ENCODE measurements around the gene ACBD6.

ACBD6 gene

DNA sequence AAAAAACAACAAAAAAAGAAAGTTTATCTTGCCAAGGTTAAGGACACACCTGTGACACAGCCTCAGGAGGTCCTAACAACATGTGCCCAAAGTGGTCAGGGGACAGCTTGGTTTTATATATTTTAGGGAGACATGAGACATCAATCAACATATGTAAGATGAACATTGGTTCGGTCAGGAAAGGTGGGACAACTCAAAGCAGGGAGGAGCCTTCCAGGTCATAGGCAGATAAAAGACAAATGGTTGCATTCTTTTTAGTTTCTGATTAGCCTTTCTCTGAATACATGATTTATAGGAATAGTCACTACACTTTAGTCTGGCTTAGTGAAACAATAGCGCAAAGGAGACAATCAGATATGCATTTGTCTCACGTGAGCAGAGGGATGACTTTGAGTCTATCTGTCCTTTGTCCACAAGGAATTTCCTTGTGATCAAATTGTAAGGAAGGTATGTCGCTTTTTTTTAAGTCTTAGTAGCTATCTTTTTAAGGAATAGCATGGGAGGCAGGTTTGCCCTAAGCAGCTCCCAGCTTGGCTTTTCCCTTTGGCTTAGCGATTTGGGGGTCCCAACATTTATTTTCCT lies 33.1 kb upstream of the ACBD6 start:
- Mint-ChIP-seq H3K27ac (no peak overlapping the region), H3K36me3 (ENCODE audit: low read depth) (no peaks in the 10 kb centered on the region), H3K4me3 (no peak overlapping the region), H3K27me3 (peaks cover 4% of the 10 kb centered on the region), H3K9me3 (no peaks in the 10 kb centered on the region), H3K4me1 (ENCODE audit: low read depth) (no peaks in the 10 kb centered on the region)
- intact Hi-C loops (cut with micrococcal nuclease): no loop called here

DNA sequence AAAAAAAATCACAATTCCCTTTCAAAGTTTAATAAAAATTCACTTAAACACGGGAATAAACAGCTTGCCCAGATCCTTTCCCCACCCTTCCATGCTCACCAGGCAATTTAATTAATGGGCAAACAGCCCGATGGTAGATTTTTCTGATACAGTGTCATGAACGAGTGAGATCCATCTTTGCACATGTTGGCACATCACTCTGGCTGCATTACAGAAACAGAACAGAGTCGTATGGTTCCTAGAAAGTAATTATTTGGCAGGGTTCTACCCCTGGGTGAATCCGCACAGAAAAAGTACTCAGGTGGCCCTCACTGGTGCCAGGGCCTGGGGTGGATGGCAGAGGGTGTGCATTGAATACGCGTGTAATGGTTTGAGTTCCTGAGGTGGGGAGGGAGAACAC lies 31.8 kb upstream of the ACBD6 start:
- intact Hi-C loops (cut with micrococcal nuclease): loop anchor here (5.0 kb wide), 2 partner anchors 328 to 633 kb away; no protein-coding TSS in a partner anchor
- Mint-ChIP-seq H3K27me3 (peaks cover 4% of the 10 kb centered on the region), H3K4me1 (ENCODE audit: low read depth) (no peaks in the 10 kb centered on the region), H3K9me3 (no peaks in the 10 kb centered on the region), H3K27ac (no peak overlapping the region), H3K36me3 (ENCODE audit: low read depth) (no peaks in the 10 kb centered on the region), H3K4me3 (no peak overlapping the region)

DNA sequence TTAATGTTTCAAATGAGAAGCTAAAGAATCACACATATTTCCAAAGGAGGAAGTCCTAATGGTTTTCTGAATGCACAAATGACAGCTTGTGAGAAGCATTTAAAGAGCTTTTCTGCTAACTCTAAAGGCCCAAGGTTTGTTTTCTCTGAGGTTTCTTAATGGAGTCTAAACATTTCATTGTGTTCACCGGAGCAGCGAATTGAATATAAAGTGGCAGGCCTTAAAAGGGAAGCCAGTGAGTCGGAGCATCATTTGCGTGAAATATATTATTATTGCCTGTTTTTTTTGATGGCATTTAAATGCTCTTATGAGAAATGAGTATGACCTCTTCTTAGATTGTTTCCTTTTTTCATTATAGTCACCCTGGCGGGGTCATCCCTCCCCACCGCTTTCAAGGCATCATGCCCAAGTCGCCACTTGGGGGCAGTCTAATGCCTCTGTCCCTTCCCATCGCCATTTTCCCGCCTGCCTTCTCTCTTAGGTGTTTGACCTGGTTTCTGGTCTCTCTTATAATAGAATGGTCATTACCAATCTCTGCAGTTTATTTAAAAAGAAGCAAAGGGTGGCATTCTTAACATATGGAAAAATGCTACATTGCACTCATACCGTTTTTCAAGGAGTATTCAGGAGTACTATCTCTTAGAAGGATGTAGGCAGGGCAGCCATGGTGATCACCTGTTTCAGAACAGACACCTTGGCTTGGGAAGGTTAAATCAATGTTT lies 31.1 kb upstream of the ACBD6 start:
- Mint-ChIP-seq H3K27me3 (peaks cover 4% of the 10 kb centered on the region), H3K36me3 (ENCODE audit: low read depth) (no peaks in the 10 kb centered on the region), H3K9me3 (no peaks in the 10 kb centered on the region), H3K4me3 (no peak overlapping the region), H3K4me1 (ENCODE audit: low read depth) (no peaks in the 10 kb centered on the region), H3K27ac (no peak overlapping the region)
- intact Hi-C loops (cut with micrococcal nuclease): loop anchor here (2.0 to 5.0 kb wide), 3 partner anchors 99 to 634 kb away; partner anchors contain the start of gene XPR1

DNA sequence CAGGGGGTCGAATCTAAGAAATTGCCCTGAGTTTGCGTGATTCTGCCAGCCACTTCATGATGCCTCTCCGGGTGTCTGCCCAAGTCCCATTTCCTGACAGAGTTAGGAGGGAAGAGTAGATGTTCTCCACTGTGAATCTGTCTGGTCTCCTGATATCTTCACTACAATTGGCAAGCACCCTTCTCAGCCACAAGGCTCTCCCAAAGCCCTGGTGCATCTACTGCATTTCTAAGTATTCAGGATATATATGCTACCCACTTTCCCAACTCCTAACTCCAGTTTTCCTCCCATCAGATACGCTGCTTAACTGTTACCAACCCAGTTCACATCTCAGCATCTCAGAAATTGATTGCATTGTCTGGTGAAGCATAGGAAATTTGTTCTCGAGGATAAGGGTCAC lies 30.5 kb upstream of the ACBD6 start:
- no peak overlapping the region for H3K27ac Mint-ChIP-seq
- intact Hi-C loops (cut with micrococcal nuclease): loop anchor here (2.0 to 5.0 kb wide), 3 partner anchors 100 to 634 kb away; partner anchors contain the start of gene XPR1
- no peaks in the 10 kb centered on the region for H3K4me1 Mint-ChIP-seq (ENCODE audit: low read depth)
- no peaks in the 10 kb centered on the region for H3K36me3 Mint-ChIP-seq (ENCODE audit: low read depth)
- H3K27me3 Mint-ChIP-seq: peaks cover 4% of the 10 kb centered on the region
- no peaks in the 10 kb centered on the region for H3K9me3 Mint-ChIP-seq
- H3K4me3 Mint-ChIP-seq: no peak overlapping the region

DNA sequence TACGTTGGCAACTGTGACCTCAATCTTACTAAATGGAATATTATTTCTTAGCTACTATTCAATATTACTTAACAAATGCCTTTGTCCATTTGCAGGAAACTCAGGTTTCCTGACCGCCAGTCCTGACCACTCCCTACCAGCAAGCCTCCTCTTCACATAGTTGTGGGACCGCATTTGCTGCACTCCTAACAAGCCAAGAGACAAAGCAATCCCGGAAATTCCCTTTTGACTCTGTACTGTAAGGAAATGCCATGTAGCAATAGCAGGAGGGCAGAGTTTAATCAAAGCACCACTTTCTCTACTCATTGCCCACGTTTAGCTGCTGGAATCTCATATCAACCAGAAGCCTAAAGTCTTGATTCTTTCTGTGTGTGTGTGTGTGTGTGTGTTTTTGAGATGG lies 28.1 kb upstream of the ACBD6 start:
- H3K4me1 Mint-ChIP-seq (ENCODE audit: low read depth): peaks cover 3% of the 10 kb centered on the region
- intact Hi-C loops (cut with micrococcal nuclease): loop anchor here (5.0 kb wide), 2 partner anchors 332 to 637 kb away; no protein-coding TSS in a partner anchor
- H3K4me3 Mint-ChIP-seq: no peak overlapping the region
- H3K36me3 Mint-ChIP-seq (ENCODE audit: low read depth): no peaks in the 10 kb centered on the region
- H3K27ac Mint-ChIP-seq: no peak overlapping the region
- no peaks in the 10 kb centered on the region for H3K9me3 Mint-ChIP-seq
- peaks cover 4% of the 10 kb centered on the region for H3K27me3 Mint-ChIP-seq

DNA sequence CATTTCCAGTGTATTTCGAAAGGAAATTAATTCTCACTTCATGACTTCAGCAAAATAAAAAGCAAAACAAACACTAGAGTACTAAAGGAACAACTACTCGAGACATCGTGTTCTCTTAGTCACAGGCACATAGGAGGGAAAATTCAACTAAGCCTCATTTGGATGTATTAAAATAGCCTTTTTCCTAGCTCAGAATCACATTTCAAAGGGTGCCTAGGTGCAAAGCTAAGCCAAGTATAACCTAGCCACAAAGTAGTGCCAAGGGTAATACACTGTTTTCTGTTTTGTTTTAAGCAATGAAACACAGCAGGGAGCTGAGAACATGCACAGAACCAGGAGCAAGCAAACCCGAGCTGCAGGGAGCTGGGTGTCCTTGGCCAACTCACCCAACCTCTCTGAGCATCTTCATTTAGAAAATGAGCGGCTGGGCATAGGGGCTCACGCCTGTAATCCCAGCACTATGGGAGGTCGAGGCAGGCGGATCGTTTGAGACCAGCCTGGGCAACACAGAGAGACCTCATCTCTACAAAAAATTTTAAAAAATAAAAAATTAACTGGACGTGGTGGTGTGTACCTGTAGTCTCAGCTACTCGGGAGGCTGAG lies 26.6 kb upstream of the ACBD6 start:
- H3K36me3 Mint-ChIP-seq (ENCODE audit: low read depth): no peaks in the 10 kb centered on the region
- H3K4me3 Mint-ChIP-seq: no peak overlapping the region
- no peak overlapping the region for H3K27ac Mint-ChIP-seq
- intact Hi-C loops (cut with micrococcal nuclease): no loop called here
- peaks cover 7% of the 10 kb centered on the region for H3K4me1 Mint-ChIP-seq (ENCODE audit: low read depth)
- H3K27me3 Mint-ChIP-seq: peaks cover 2% of the 10 kb centered on the region
- H3K9me3 Mint-ChIP-seq: no peaks in the 10 kb centered on the region

DNA sequence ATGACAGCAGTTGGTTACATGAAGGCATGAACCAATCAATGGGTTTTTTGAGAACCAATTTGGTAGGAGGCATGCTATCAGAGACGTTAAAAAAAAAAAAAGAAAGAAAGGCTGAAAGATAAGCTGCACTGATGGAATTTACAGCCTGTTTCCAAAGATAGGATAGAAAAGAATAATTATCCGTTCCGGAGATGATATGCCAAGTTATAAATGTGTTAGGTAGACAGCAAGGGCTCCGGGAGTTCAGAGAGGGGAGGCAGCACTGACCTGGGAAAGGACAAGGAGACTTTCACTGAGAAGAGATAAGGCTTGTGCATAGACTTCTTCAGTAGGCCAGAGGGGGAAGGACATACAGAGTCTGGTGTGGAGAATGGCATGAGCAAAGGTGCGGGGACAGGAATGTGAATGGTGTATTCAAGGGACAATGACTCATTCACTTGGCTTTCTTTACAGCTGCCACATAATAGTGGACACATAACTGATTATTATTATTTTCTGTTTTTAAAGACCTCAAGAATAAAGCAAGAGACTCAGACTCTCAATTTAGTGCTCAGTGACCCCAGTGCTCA lies 24.8 kb upstream of the ACBD6 start:
- Mint-ChIP-seq H3K36me3 (ENCODE audit: low read depth) (no peaks in the 10 kb centered on the region), H3K27ac (no peak overlapping the region), H3K27me3 (peaks cover 2% of the 10 kb centered on the region), H3K4me1 (ENCODE audit: low read depth) (peaks cover 7% of the 10 kb centered on the region), H3K4me3 (no peak overlapping the region), H3K9me3 (no peaks in the 10 kb centered on the region)
- intact Hi-C loops (cut with micrococcal nuclease): no loop called here

DNA sequence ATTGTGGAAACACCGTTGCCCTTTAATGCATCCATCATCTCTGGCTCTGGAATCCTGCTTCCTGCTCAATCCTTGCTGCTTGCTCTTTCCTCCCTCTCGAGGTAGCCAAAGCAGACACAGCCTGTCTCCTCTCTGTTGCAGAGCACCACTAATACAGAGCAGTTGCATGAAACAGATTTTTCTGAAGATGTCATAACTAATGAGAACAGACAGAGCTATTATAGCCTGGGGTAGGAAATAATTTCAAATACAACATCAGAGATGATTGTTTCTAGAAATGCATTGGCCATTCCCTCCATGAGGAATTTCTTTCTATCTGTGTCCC lies 23.3 kb upstream of the ACBD6 start:
- intact Hi-C loops (cut with micrococcal nuclease): no loop called here
- Mint-ChIP-seq H3K27me3 (peaks cover 2% of the 10 kb centered on the region), H3K36me3 (ENCODE audit: low read depth) (no peaks in the 10 kb centered on the region), H3K27ac (no peak overlapping the region), H3K4me1 (ENCODE audit: low read depth) (peaks cover 7% of the 10 kb centered on the region), H3K9me3 (no peaks in the 10 kb centered on the region), H3K4me3 (no peak overlapping the region)

DNA sequence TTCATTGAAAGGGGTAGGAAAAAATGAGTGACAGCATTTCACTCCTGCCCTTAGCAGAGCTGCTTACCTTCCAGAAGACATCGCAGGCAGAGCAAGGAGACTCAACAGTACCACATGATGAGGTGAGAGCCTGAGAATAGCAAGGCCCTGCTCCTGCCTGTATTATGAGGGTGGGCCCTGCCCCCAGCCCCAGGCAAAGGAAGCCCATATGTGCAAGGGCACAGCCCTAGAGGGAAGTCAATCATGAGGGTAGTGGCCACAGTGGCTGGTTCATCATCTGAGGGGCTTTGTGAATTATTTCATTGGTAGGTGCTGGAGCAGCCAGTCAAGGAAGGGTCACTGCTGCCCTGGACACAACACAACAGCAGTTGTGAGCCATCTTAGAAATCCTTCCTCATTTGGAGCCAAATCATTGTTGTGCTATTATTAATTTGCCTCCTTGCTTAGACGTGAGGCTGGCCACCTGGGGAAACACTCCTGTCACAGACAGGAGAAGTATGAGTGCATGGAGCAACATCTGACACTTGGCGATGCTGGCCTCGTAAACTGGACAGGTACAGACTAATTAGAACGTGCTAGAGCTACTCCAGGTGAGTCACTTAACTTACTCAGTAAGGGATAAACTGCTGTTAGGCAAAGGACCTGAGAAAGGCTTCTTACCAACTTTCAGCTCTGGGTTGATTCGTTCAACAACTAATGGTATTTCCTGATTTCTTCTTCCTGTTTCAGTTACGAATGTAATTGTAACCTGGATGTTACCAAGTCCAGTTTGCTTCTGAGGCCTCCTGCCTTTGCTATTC lies 22.7 kb upstream of the ACBD6 start:
- intact Hi-C loops (cut with micrococcal nuclease): no loop called here
- H3K9me3 Mint-ChIP-seq: no peaks in the 10 kb centered on the region

DNA sequence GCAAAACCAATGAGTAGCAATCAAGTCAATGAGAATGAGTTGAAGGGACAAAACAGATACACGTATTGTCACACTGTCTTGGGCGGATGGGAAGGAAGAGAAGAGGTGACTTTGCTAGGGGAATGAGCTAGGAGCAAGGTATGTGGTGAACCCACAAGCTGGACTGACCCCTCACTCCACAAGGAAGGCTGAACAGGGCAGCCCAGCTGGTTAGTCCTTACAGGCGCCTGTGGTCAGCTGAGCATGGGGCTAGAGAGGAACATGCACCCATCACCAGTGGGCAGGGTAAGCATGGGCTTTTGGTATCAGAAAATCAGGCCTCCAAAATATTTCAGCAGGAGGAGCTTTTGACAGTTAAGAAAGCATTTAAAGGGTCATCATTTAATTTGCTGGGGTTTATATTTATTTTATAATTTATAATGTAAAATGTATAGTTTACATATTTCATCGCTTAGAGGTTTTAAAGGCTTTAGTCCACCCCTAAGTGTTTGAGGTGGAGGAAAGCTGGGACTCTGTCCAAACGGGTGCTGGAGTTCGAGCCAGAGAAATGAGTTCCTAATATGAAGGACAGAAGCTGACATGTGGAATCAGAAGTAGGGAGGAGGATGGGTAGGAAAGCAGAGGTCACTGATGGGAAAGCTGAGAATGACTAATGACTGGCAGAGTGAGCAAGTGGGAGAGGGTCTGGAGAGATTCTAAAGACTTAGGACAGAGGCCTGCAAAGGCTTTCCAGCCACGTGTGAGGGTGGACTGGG lies 22.0 kb upstream of the ACBD6 start:
- H3K27ac Mint-ChIP-seq: no peak overlapping the region
- H3K27me3 Mint-ChIP-seq: peaks cover 2% of the 10 kb centered on the region
- intact Hi-C loops (cut with micrococcal nuclease): no loop called here
- no peaks in the 10 kb centered on the region for H3K9me3 Mint-ChIP-seq
- H3K4me3 Mint-ChIP-seq: no peak overlapping the region
- H3K36me3 Mint-ChIP-seq (ENCODE audit: low read depth): no peaks in the 10 kb centered on the region
- H3K4me1 Mint-ChIP-seq (ENCODE audit: low read depth): peaks cover 7% of the 10 kb centered on the region

More for the DNA sequence above, 22.7 kb upstream of the ACBD6 start:
- Mint-ChIP-seq H3K27me3 (peaks cover 2% of the 10 kb centered on the region), H3K4me1 (ENCODE audit: low read depth) (peaks cover 7% of the 10 kb centered on the region), H3K4me3 (no peak overlapping the region), H3K36me3 (ENCODE audit: low read depth) (no peaks in the 10 kb centered on the region), H3K27ac (no peak overlapping the region)

DNA sequence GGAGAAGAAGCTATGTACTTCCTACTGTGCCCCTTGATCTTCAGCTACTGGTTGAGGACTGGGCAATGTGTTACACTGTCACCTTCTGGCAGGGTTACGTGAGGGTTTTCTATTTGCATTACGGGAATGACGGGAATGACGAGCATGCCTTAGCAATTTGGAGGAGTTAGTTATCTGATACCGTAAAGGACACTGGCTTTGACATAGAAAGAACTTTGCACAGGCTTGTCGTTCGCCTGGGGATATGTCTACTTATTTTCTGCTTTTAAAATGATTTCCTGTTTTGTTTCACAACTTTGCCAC lies 19.8 kb upstream of the ACBD6 start:
- Mint-ChIP-seq H3K27me3 (peaks cover 2% of the 10 kb centered on the region), H3K9me3 (no peaks in the 10 kb centered on the region), H3K27ac (no peak overlapping the region), H3K4me1 (ENCODE audit: low read depth) (peaks cover 7% of the 10 kb centered on the region), H3K4me3 (no peak overlapping the region), H3K36me3 (ENCODE audit: low read depth) (no peaks in the 10 kb centered on the region)
- intact Hi-C loops (cut with micrococcal nuclease): no loop called here

DNA sequence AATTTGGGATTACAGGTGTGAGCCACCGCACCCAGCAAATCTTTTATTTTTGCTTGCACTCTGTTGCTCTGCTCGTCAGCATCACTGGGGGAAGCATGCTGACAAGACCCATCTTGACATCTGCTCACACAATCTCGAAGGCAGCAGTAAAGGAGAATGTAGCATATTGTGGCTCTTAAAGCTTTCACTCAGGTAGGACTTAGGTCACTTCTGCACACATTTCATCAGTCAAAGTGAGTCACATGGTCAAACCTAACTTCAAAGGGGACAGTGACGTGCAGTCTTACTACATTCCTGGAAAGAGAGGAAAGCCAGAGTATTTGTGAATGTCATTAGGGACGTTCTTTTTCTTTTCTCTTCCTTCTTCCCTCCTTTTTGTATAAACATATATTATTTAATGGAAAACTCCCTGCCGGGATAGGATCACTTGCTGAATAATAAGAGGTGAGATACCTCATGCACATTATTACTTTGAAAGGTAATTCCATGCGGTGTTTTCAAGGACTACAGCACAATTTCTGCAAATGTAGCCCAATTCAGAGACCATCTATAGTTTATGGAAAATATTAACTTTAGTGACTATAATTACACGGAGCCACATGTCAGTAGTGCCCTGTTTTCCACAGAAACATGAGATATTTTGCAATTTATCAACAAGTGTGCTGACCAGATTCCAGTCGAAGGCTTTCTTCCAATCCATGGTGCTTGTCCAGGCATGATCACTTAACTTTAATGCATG lies 19.3 kb upstream of the ACBD6 start:
- Mint-ChIP-seq H3K27me3 (peaks cover 2% of the 10 kb centered on the region), H3K4me3 (no peak overlapping the region)
- intact Hi-C loops (cut with micrococcal nuclease): no loop called here

DNA sequence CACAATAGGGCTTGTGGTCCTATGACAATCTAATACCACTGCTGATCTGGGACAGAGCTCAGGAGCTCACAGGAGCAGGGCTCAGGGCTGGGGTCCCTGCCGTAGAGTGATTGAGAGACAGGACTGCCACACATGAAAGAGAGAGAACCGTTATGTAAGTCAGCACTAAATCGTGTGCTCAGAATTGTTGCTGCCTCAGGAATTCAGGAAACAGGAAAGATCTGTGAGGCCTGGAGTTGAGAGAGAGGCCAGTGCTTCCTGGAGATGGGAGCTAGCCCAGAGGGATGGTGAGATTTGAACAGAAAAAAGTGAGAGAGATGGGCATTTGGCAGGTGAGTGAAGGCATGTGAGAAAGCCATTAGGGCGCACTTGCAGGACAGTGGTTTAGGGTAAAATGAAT lies 17.5 kb upstream of the ACBD6 start:
- intact Hi-C loops (cut with micrococcal nuclease): loop anchor here (5.0 to 10.0 kb wide), 3 partner anchors 342 to 647 kb away; no protein-coding TSS in a partner anchor
- Mint-ChIP-seq H3K36me3 (ENCODE audit: low read depth) (no peaks in the 10 kb centered on the region), H3K4me1 (ENCODE audit: low read depth) (no peaks in the 10 kb centered on the region), H3K4me3 (no peak overlapping the region), H3K9me3 (no peaks in the 10 kb centered on the region), H3K27me3 (no peaks in the 10 kb centered on the region), H3K27ac (no peak overlapping the region)

More for the DNA sequence above, 19.3 kb upstream of the ACBD6 start:
- H3K27ac Mint-ChIP-seq: no peak overlapping the region
- peaks cover 7% of the 10 kb centered on the region for H3K4me1 Mint-ChIP-seq (ENCODE audit: low read depth)
- no peaks in the 10 kb centered on the region for H3K36me3 Mint-ChIP-seq (ENCODE audit: low read depth)
- no peaks in the 10 kb centered on the region for H3K9me3 Mint-ChIP-seq
